ENCODE results near the gene KSR1.

DNA sequence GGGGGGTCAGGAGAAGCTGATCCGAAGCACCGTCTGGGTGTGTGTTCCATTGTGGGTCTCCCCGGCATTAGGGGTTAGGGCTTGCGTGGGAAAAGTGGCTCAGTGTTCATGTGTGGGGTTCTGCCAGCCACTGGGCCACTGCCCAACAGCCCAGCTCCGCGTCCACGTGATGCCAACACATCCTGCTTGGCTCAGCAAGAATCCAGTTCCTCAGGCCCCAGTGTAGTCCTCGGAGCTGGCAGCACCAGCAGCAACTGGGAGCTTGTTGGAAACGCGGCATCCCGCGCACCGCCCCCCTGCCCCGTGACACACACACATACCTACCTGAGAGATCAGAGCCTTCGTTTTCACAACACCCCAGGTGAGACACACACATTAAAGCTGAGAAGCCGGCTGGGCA, 193.7 kb downstream of the KSR1 start:
- TF ChIP-seq, protein P1, sequence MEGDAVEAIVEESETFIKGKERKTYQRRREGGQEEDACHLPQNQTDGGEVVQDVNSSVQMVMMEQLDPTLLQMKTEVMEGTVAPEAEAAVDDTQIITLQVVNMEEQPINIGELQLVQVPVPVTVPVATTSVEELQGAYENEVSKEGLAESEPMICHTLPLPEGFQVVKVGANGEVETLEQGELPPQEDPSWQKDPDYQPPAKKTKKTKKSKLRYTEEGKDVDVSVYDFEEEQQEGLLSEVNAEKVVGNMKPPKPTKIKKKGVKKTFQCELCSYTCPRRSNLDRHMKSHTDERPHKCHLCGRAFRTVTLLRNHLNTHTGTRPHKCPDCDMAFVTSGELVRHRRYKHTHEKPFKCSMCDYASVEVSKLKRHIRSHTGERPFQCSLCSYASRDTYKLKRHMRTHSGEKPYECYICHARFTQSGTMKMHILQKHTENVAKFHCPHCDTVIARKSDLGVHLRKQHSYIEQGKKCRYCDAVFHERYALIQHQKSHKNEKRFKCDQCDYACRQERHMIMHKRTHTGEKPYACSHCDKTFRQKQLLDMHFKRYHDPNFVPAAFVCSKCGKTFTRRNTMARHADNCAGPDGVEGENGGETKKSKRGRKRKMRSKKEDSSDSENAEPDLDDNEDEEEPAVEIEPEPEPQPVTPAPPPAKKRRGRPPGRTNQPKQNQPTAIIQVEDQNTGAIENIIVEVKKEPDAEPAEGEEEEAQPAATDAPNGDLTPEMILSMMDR (IDR thresholded peaks at IDR 0.05) = no peak
- TF ChIP-seq POLR2A (IDR thresholded peaks at IDR 0.05) (no peak), POLR2AphosphoS5 (IDR thresholded peaks at IDR 0.05) (no peak), EP300 (IDR thresholded peaks at IDR 0.05) (no peak)
